ENCODE data around the gene HMG20B. TPM values are rescaled to one million over a fixed set of nuclear protein-coding genes. Genes with fewer than 3 reads are reported as not detected.

HMG20B gene
- polyA plus RNA-seq, 1 donor (not counting 4 experiments of a cell fraction or from before 2014, with no cell fraction given): 27.9 TPM

- TF ChIP-seq CTCF (optimal IDR thresholded peaks at IDR 0.05 in 1 of 3, IDR thresholded peaks at IDR 0.05 in 1 of 3, conservative IDR thresholded peaks at IDR 0.05 in 1 of 3; ENCODE audit: extremely low read depth in 1 of 3, insufficient read depth in 2 of 3, low read length in 3 of 3): no peak
- TF ChIP-seq EZH2 (IDR thresholded peaks at IDR 0.05; ENCODE audit: low read length): no peak
- dilution Hi-C loops (cut with MboI; ENCODE audit: extremely low pct_ligation_motif_present, low sequenced_read_pairs): no loop called here
- FAIRE-seq (no peak), DNase-seq (ENCODE audit: low read depth, low spot score) (no peak)
- no peak overlapping the region for H2AFZ ChIP-seq (ENCODE audit: control insufficient read depth, low read length)
- H3K4me1 ChIP-seq (ENCODE audit: control insufficient read depth, extremely low read depth, insufficient read depth, low read length): no peaks in the 10 kb centered on the region
- no peak overlapping the region for H3K4me2 ChIP-seq (ENCODE audit: control insufficient read depth, extremely low read depth, insufficient read depth, low read depth, low read length)
- peaks cover 11 to 24% of the 10 kb centered on the region in 2 experiments for H3K36me3 ChIP-seq (ENCODE audit: control insufficient read depth in 2 of 2, extremely low read depth in 1 of 2, insufficient read depth in 2 of 2, low read length in 2 of 2)
- no peaks in the 10 kb centered on the region for H3K9me1 ChIP-seq (ENCODE audit: control insufficient read depth, extremely low read depth, insufficient read depth, low read length)
- peaks cover 2% of the 10 kb centered on the region for H4K20me1 ChIP-seq (ENCODE audit: control insufficient read depth, extremely low read depth, insufficient read depth, low read length)
- H3K27me3 ChIP-seq (ENCODE audit: control insufficient read depth, extremely low read depth, insufficient read depth, low read length): no peaks in the 10 kb centered on the region
- no peaks in the 10 kb centered on the region for H3K9me3 ChIP-seq (ENCODE audit: control insufficient read depth, low read depth, low read length)
- no peak overlapping the region for H3K4me3 ChIP-seq (ENCODE audit: control insufficient read depth in 2 of 3, extremely low read depth in 1 of 3, insufficient read depth in 2 of 3, low read depth in 1 of 3, low read length in 3 of 3)
- H3K79me2 ChIP-seq (ENCODE audit: control insufficient read depth, insufficient read depth, low read length): no peaks in the 10 kb centered on the region
- H3K27ac ChIP-seq (ENCODE audit: control insufficient read depth, insufficient read depth, low read length): no peak overlapping the region
- H3K9ac ChIP-seq (ENCODE audit: control insufficient read depth, extremely low read depth, insufficient read depth, low read length): no peak overlapping the region
Observed at GRCh38 chr19:3535981-3536380, 36.8 kb upstream of the HMG20B start.

- dilution Hi-C loops (cut with MboI; ENCODE audit: extremely low pct_ligation_motif_present, low sequenced_read_pairs): no loop called here
- DNase-seq (ENCODE audit: low read depth, low spot score) (no peak), FAIRE-seq (no peak)
- H3K9me1 ChIP-seq (ENCODE audit: control insufficient read depth, extremely low read depth, insufficient read depth, low read length): no peaks in the 10 kb centered on the region
- no peaks in the 10 kb centered on the region for H3K79me2 ChIP-seq (ENCODE audit: control insufficient read depth, insufficient read depth, low read length)
- H3K36me3 ChIP-seq (ENCODE audit: control insufficient read depth in 2 of 2, extremely low read depth in 1 of 2, insufficient read depth in 2 of 2, low read length in 2 of 2): peaks cover 6 to 24% of the 10 kb centered on the region in 2 experiments
- no peak overlapping the region for H3K27ac ChIP-seq (ENCODE audit: control insufficient read depth, insufficient read depth, low read length)
- TF ChIP-seq EZH2 (IDR thresholded peaks at IDR 0.05; ENCODE audit: low read length) (no peak), CTCF (optimal IDR thresholded peaks at IDR 0.05 in 1 of 3, IDR thresholded peaks at IDR 0.05 in 1 of 3, conservative IDR thresholded peaks at IDR 0.05 in 1 of 3; ENCODE audit: extremely low read depth in 1 of 3, insufficient read depth in 2 of 3, low read length in 3 of 3) (no peak)
- no peaks in the 10 kb centered on the region for H3K4me1 ChIP-seq (ENCODE audit: control insufficient read depth, extremely low read depth, insufficient read depth, low read length)
- no peak overlapping the region for H2AFZ ChIP-seq (ENCODE audit: control insufficient read depth, low read length)
- no peaks in the 10 kb centered on the region for H3K9me3 ChIP-seq (ENCODE audit: control insufficient read depth, low read depth, low read length)
- H3K27me3 ChIP-seq (ENCODE audit: control insufficient read depth, extremely low read depth, insufficient read depth, low read length): no peaks in the 10 kb centered on the region
- no peak overlapping the region for H3K4me2 ChIP-seq (ENCODE audit: control insufficient read depth, extremely low read depth, insufficient read depth, low read depth, low read length)
- H4K20me1 ChIP-seq (ENCODE audit: control insufficient read depth, extremely low read depth, insufficient read depth, low read length): peaks cover 2% of the 10 kb centered on the region
- H3K4me3 ChIP-seq (ENCODE audit: control insufficient read depth in 2 of 3, extremely low read depth in 1 of 3, insufficient read depth in 2 of 3, low read depth in 1 of 3, low read length in 3 of 3): no peak overlapping the region
- no peak overlapping the region for H3K9ac ChIP-seq (ENCODE audit: control insufficient read depth, extremely low read depth, insufficient read depth, low read length)
Observed at GRCh38 chr19:3536429-3537100, 36.2 kb upstream of the HMG20B start.

Data from keratinocyte (primary cell).